Right lobe of liver (tissue), 6 donors: ENCODE data around the gene TSPAN13. TPM values are rescaled to one million over a fixed set of nuclear protein-coding genes. Genes with fewer than 3 reads are reported as not detected.

Source experiments
- ATAC-seq, 4 donors: fragments of 200-7000 bp; cut with Tn5 transposase; one replicate each; pipeline ENCODE4 v1.9.1; 2020; ENCODE audit warnings: mild to moderate bottlenecking in 4 of 4, moderate library complexity in 4 of 4
- DNase-seq, 3 donors: peaks; one replicate each; pipeline ENCODE4 v3.0.0-alpha.2; 2020
- H3K27ac ChIP-seq, 3 donors: fragments of 200-600 bp; one replicate each; pipeline ENCODE4 v1.8.0; 2022
- H3K27me3 ChIP-seq, 2 donors: fragments of 200-600 bp; one replicate each; pipeline ENCODE4 v1.8.0; 2022
- H3K36me3 ChIP-seq, 4 donors: fragments of 200-600 bp; sonication (generic) in 1 of 4; one replicate each; pipeline versions ENCODE4 v1.5.1 to v1.8.0; 2017 to 2022; ENCODE audit warnings: control low read depth in 1 of 4
- H3K4me1 ChIP-seq, 4 donors: fragments of 200-600 bp; sonication (generic) in 1 of 4; one replicate each; pipeline versions ENCODE4 v1.5.1 to v1.8.0; 2017 to 2022; ENCODE audit warnings: control low read depth in 1 of 4
- H3K4me3 ChIP-seq, 3 donors: fragments of 200-600 bp; one replicate each; pipeline ENCODE4 v1.8.0; 2022
- H3K9me3 ChIP-seq, 4 donors: fragments of 200-600 bp; sonication (generic) in 1 of 4; one replicate each; pipeline versions ENCODE4 v1.5.1 to v1.8.0; 2017 to 2022; ENCODE audit warnings: control low read depth in 1 of 4
- POLR2A ChIP-seq: fragments of 450-650 bp; IDR thresholded peaks from one replicate; pipeline ENCODE4 v1.6.1; 2017; ENCODE audit warnings: antibody characterized with exemption, mild to moderate bottlenecking
- WGBS: methylation state at CpG from one replicate; pipeline ENCODE4 v1.1.6; 2018; ENCODE audit warnings: low coverage, low lambda C conversion rate; ENCODE audit not compliant: insufficient coverage; ENCODE audit errors: missing lambda C conversion rate; 5-methylcytosine and 5-hydroxymethylcytosine counted together
- intact Hi-C, 2 donors: fragments of 100-400 bp; cut with DNase I; formaldehyde crosslinking; loops; one replicate each; pipeline versions ENCODE4 v1.11.2 to v1.14.1; 2022
- total RNA-seq, 6 experiments: library from RNA; depleted of rRNA in 2 of 6; stranded (reverse); fragments of >200 nt in 2 of 6; fragmentation: NEBNext Ultra II Directional in 3 of 6; extraction: Animal tissue kit (Norgen Biotek cat#: 25700) in 3 of 6; gene quantifications; one replicate each; pipeline versions ENCODE4 v1.1.0 to v1.2.4, GENCODE V29; 2016 to 2023
- TF ChIP-seq, protein P1 (sequence below), 4 donors: fragments of 200-600 bp in 3 of 4; fragments of 450-650 bp in 1 of 4; IDR thresholded peaks; one replicate each; pipeline versions ENCODE4 v1.5.1 to v1.8.0; 2016 to 2022; ENCODE audit warnings: antibody characterized with exemption in 4 of 4, mild to moderate bottlenecking in 2 of 4
- donor health status: DM: no; HTN: yes; CAD: no.
- donor health status: DM: no; HTN: no; CAD: no.
- donor health status: DM: no; HTN: no; CAD: no.
- donor health status: DM: no; HTN: yes; CAD: no.
- donor health status: DM: no; HTN: yes; CAD: no.

Gene TSPAN13
- total RNA-seq, 6 experiments from 2014 or later, result 7.1 to 43.2 (median 18.0) TPM

DNA sequence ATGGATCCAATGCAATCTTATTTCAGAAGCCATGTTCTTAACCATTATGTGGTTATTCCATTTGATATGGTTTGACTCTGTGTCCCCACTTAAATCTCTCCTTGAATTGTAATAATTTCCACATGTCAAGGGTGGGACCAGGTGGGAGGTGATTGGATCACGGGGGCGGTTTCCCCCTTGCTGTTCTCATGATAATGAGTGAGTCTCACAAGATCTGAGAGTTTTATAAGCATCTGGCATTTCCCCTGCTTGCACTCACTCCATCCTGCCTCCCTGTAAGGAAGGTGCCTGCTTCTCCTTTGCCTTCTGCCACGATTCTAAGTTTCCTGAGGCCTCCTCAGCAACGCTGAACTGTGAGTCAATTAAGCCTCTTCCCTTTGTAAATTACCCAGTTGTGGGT, 32.0 kb upstream of the TSPAN13 start:
- intact Hi-C loops, result no loop called here
- no peaks in the 10 kb centered on the region for H3K36me3 ChIP-seq

DNA sequence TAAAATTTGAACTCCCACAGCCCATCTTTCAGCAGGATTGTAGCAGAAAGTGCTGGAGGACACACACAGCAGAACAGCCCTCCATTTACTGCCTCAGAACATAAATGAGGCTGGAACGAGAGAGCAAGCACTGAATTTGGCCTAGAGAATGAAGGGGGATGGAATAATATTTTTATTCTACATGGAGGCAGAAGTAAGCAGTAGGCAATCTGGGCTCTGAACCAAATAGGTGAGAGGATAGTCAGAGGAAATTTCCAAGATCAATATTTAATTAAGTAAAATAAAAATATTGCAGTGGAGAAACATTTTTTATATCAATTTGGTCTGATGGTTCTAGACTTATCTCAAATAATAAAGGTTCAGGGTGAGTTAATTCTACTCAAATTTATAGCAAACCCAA, 29.2 kb upstream of the TSPAN13 start:
- Histone ChIP-seq H3K9me3 (no peaks in the 10 kb centered on the region), H3K36me3 (no peaks in the 10 kb centered on the region), H3K4me1 (peaks cover 0 to 12% (median 3%) of the 10 kb centered on the region in 4 donors), H3K27me3 (no peaks in the 10 kb centered on the region), H3K4me3 (no peak overlapping the region), H3K27ac (no peak overlapping the region)
- TF ChIP-seq, protein P1, sequence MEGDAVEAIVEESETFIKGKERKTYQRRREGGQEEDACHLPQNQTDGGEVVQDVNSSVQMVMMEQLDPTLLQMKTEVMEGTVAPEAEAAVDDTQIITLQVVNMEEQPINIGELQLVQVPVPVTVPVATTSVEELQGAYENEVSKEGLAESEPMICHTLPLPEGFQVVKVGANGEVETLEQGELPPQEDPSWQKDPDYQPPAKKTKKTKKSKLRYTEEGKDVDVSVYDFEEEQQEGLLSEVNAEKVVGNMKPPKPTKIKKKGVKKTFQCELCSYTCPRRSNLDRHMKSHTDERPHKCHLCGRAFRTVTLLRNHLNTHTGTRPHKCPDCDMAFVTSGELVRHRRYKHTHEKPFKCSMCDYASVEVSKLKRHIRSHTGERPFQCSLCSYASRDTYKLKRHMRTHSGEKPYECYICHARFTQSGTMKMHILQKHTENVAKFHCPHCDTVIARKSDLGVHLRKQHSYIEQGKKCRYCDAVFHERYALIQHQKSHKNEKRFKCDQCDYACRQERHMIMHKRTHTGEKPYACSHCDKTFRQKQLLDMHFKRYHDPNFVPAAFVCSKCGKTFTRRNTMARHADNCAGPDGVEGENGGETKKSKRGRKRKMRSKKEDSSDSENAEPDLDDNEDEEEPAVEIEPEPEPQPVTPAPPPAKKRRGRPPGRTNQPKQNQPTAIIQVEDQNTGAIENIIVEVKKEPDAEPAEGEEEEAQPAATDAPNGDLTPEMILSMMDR (IDR thresholded peaks at IDR 0.05), result no peak
- no peak for TF ChIP-seq POLR2A
- 38% methylated on average over 1 of the region's 1 CpG for WGBS
- intact Hi-C loops, result no loop called here
- ATAC-seq (peak in 3 of 4 donors; percentile 15 to 43 (median 29)), DNase-seq (no peak)

More for the DNA sequence above, 32.0 kb upstream of the TSPAN13 start:
- Histone ChIP-seq H3K27me3 (no peaks in the 10 kb centered on the region), H3K9me3 (no peaks in the 10 kb centered on the region), H3K4me3 (no peak overlapping the region), H3K4me1 (peaks cover 0 to 12% (median 3%) of the 10 kb centered on the region in 4 donors), H3K27ac (no peak overlapping the region)
- no peak for DNase-seq
- TF ChIP-seq POLR2A, result no peak
- TF ChIP-seq, protein P1 (IDR thresholded peaks at IDR 0.05), result no peak
- ATAC-seq, result no peak
- 79% methylated on average over 4 of the region's 4 CpGs for WGBS

DNA sequence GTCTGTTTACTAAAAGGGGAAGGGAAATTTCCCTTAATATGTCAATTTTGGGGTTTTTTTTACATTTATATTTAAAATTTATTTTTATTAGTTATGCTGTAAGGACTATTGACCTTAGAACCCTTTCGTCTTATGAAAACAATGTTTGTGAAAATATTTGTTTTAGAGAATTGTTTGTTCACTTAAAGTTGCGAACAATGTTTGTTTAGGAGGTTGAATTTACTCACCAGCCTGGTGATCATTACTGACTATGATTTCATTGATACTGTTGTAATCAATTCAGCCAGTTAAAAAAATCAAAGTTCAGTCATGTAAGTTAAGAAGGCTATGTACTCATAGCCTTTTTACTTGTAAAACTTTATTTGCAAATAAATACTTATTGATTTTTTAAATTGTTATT, 27.4 kb upstream of the TSPAN13 start:
- Histone ChIP-seq H3K27ac (no peak overlapping the region), H3K9me3 (no peaks in the 10 kb centered on the region), H3K36me3 (no peaks in the 10 kb centered on the region), H3K4me3 (no peak overlapping the region), H3K27me3 (no peaks in the 10 kb centered on the region), H3K4me1 (peaks cover 0 to 12% (median 3%) of the 10 kb centered on the region in 4 donors)
- 27% methylated on average over 2 of the region's 2 CpGs for WGBS
- peak; percentile 67 to 84 (median 78) for ATAC-seq
- no peak for TF ChIP-seq POLR2A
- TF ChIP-seq, protein P1 (IDR thresholded peaks at IDR 0.05), result no peak
- intact Hi-C loops, result no loop called here
- DNase-seq, result no peak

DNA sequence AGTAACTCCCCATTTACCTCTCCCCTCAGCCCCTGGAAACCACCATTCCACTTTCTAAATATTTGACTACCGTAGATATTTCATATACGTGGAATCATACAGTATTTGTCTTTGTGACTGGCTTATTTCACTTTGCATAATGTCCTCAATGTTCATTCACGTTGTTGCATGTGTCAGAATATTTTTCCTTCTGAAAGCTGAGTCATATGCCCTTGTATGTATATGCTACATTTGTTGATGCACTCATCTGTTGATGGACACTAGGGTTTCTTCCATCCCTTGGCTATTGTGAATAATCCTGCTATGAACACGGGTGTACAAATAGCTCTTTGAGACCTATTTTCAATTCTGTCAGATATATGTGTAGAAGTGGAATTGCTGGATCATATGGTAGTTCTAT, 25.8 kb upstream of the TSPAN13 start:
- H3K4me3 ChIP-seq, result no peak overlapping the region

More for the DNA sequence above, 25.8 kb upstream of the TSPAN13 start:
- Histone ChIP-seq H3K27me3 (no peaks in the 10 kb centered on the region), H3K27ac (no peak overlapping the region), H3K4me1 (peaks cover 0 to 12% (median 3%) of the 10 kb centered on the region in 4 donors), H3K9me3 (no peaks in the 10 kb centered on the region), H3K36me3 (no peaks in the 10 kb centered on the region)
- 88% methylated on average over 4 of the region's 4 CpGs for whole genome bisulfite sequencing
- no peak for ATAC-seq
- no peak for TF ChIP-seq POLR2A
- TF ChIP-seq, protein P1 (IDR thresholded peaks at IDR 0.05), result no peak
- DNase-seq, result no peak
- intact Hi-C loops, result no loop called here
